Right cardiac atrium (tissue), 5 donors: ENCODE measurements around the gene RNF225. TPM values are rescaled to one million over a fixed set of nuclear protein-coding genes. Genes with fewer than 3 reads are reported as not detected.
"Not testable (repeated sequence)": the region's sequence is repeated elsewhere in the genome, so short reads cannot be mapped to it uniquely, and the experiment has no call there.

ENCODE experiments used
- ATAC-seq, 2 donors: fragments of 200-7000 bp; cut with Tn5 transposase; one replicate each; pipeline versions ENCODE4 v1.8.0 to v1.9.1; 2020; ENCODE audit warnings: moderate library complexity in 2 of 2, mild to moderate bottlenecking in 1 of 2
- DNase-seq, 3 donors: peaks; one replicate each; pipeline ENCODE4 v3.0.0-alpha.2; 2020
- H3K27ac ChIP-seq: one replicate; pipeline ENCODE4 v1.5.1; 2013; ENCODE audit warnings: mild to moderate bottlenecking, low read length, control low read depth, moderate library complexity
- H3K27me3 ChIP-seq: one replicate; pipeline ENCODE4 v1.6.1; 2013; ENCODE audit not compliant: control insufficient read depth, insufficient read depth
- H3K4me1 ChIP-seq: one replicate; pipeline ENCODE4 v1.6.1; 2013; ENCODE audit warnings: low read length; ENCODE audit not compliant: control insufficient read depth, insufficient read depth
- H3K4me3 ChIP-seq: one replicate; pipeline ENCODE4 v1.5.1; 2013; ENCODE audit warnings: low read length, control low read depth
- H3K9me3 ChIP-seq: one replicate; pipeline ENCODE4 v1.6.1; 2013; ENCODE audit warnings: low read length; ENCODE audit not compliant: control insufficient read depth
- WGBS: extraction: QIAGEN DNeasy Blood & Tissue Kit; methylation state at CpG from one replicate; pipeline ENCODE4 v1.1.7; 2013; 5-methylcytosine and 5-hydroxymethylcytosine counted together
- intact Hi-C, 4 donors: fragments of 100-400 bp; cut with DNase I; formaldehyde crosslinking; loops; one replicate each; pipeline versions ENCODE4 v1.11.0 to v1.14.0; 2022 to 2023
- microRNA-seq, 2 donors: library from miRNA; unstranded; fragments of <30 nt; microRNA quantifications; one replicate each; pipeline ENCODE4 v1.2.0, GENCODE V29; 2020 to 2021
- polyA plus RNA-seq: library from polyadenylated mRNA; stranded (reverse); fragments of 200-250 nt; gene quantifications from one replicate; pipeline ENCODE4 v1.2.3, GENCODE V29; 2013
- total RNA-seq, 4 donors: library from RNA; stranded (reverse); fragmentation: NEBNext Ultra II Directional; extraction: Animal tissue kit (Norgen Biotek cat#: 25700); gene quantifications; one replicate each; pipeline ENCODE4 v1.2.1, GENCODE V29; 2021
- donor health status: healthy with polysubstance abuse.
- donor health status: DM: no; HTN: yes; CAD: no.
- donor health status: DM: no; HTN: no; CAD: no.
- donor health status: DM: no; HTN: yes; CAD: no; lungs with severe emphysema.
- donor health status: DM: yes; HTN: yes; CAD: no.

Gene RNF225
- total and polyA plus RNA-seq, 5 donors = not detected

- H3K4me3 ChIP-seq = peak within 1 kb of the TSS; percentile 80
- 7% methylated on average over 59 of the region's 59 CpGs for WGBS
- no peaks in the 10 kb centered on the region for H3K27me3 ChIP-seq
- peaks cover 3% of the 10 kb centered on the region for H3K9me3 ChIP-seq
- peak; percentile 99 for ATAC-seq
- peak; percentile 98 for DNase-seq
- H3K4me1 ChIP-seq = peaks cover 6% of the 10 kb centered on the region
- intact Hi-C loops = no loop called here
- peak within 1 kb of the TSS; percentile 77 for H3K27ac ChIP-seq
Observed at GRCh38 chr19:58439576-58440554, 44.4 kb downstream of the RNF225 start, which contains the start of gene ZNF132. ZNF132 (minus strand) TSS chr19:58440153; CDS start chr19:58439821, 332 bp downstream.

- H3K4me1 ChIP-seq = peaks cover 6% of the 10 kb centered on the region
- WGBS = 12% methylated on average over 31 of the region's 31 CpGs
- no peaks in the 10 kb centered on the region for H3K27me3 ChIP-seq
- peak overlapping the region; percentile 77 for H3K27ac ChIP-seq
- peak overlapping the region; percentile 80 for H3K4me3 ChIP-seq
- intact Hi-C loops = no loop called here
- peak; percentile 5 to 21 for ATAC-seq
- DNase-seq = no peak
- no peaks in the 10 kb centered on the region for H3K9me3 ChIP-seq
Observed at GRCh38 chr19:58440556-58440955, 45.1 kb downstream of the RNF225 start.

GRCh38 chr19:58442986-58443385, 47.5 kb downstream of the RNF225 start:
- H3K4me1 ChIP-seq, H3K9me3 ChIP-seq, ATAC-seq, H3K27ac ChIP-seq, H3K27me3 ChIP-seq, DNase-seq, intact Hi-C loops, H3K4me3 ChIP-seq: not testable (repeated sequence)
- WGBS = 88% methylated on average over 7 of the region's 7 CpGs

Small RNA genes within 50 kb of the gene (microRNA-seq; reads per million reads assigned to microRNA genes)
- 0 reads per million in 2 donors for gene MIR4754

Other genes starting within 250 kb of the RNF225 start
- gene ZNF329, start 244.9 kb upstream of the RNF225 start, total RNA-seq = 10 to 100 TPM in 2 of 4 donors, 1 to 10 TPM in 2; 7.8 to 10.3 (median 9.6) TPM
- gene ZNF329, start 244.9 kb upstream of the RNF225 start, polyA plus RNA-seq = 4.8 TPM
- gene ZNF274, start 212.6 kb upstream of the RNF225 start, total RNA-seq = 10 to 100 TPM; 19.1 to 24.8 (median 22.4) TPM
- gene ZNF274, start 212.6 kb upstream of the RNF225 start, polyA plus RNA-seq = 14.4 TPM
- 10 to 100 TPM; 23.7 to 29.5 (median 26.1) TPM for gene ZNF544, start 166.7 kb upstream of the RNF225 start, total RNA-seq
- 29.1 TPM for gene ZNF544, start 166.7 kb upstream of the RNF225 start, polyA plus RNA-seq
- gene ZNF8, start 116.7 kb upstream of the RNF225 start, total RNA-seq = 1 to 10 TPM; 5.3 to 6.7 (median 6.0) TPM
- 3.1 TPM for gene ZNF8, start 116.7 kb upstream of the RNF225 start, polyA plus RNA-seq
- gene ERVK3-1, start 90.3 kb upstream of the RNF225 start, total RNA-seq = 10 to 100 TPM; 19.9 to 24.1 (median 21.1) TPM
- 27.7 TPM for gene ERVK3-1, start 90.3 kb upstream of the RNF225 start, polyA plus RNA-seq
- gene ZSCAN22, start 68.7 kb upstream of the RNF225 start, total RNA-seq = 1 to 10 TPM; 1.4 to 2.1 (median 1.9) TPM
- gene ZSCAN22, start 68.7 kb upstream of the RNF225 start, polyA plus RNA-seq = 0.79 TPM
- gene A1BG, start 42.2 kb upstream of the RNF225 start, total RNA-seq = 10 to 100 TPM; 21.0 to 36.0 (median 28.6) TPM
- gene A1BG, start 42.2 kb upstream of the RNF225 start, polyA plus RNA-seq = 32.6 TPM
- gene ZNF497, start 32.9 kb upstream of the RNF225 start, total RNA-seq = 1 to 10 TPM in 1 of 4 donors, under 1 TPM in 3; 0.33 to 1.1 (median 0.47) TPM
- 0.27 TPM for gene ZNF497, start 32.9 kb upstream of the RNF225 start, polyA plus RNA-seq
- under 1 TPM; 0.33 to 0.82 (median 0.55) TPM for gene ZNF837, start 14.6 kb upstream of the RNF225 start, total RNA-seq
- gene ZNF837, start 14.6 kb upstream of the RNF225 start, polyA plus RNA-seq = 0.52 TPM
- 100 to 1,000 TPM; 513 to 681 (median 600) TPM for gene RPS5, start 8.4 kb upstream of the RNF225 start, total RNA-seq
- 566 TPM for gene RPS5, start 8.4 kb upstream of the RNF225 start, polyA plus RNA-seq
- gene ZNF584, start 13.0 kb downstream of the RNF225 start, total RNA-seq = 10 to 100 TPM; 19.2 to 22.6 (median 20.2) TPM
- 13.6 TPM for gene ZNF584, start 13.0 kb downstream of the RNF225 start, polyA plus RNA-seq
- 1 to 10 TPM; 6.4 to 7.5 (median 6.8) TPM for gene ZNF132, start 44.5 kb downstream of the RNF225 start, total RNA-seq
- 2.4 TPM for gene ZNF132, start 44.5 kb downstream of the RNF225 start, polyA plus RNA-seq
- gene ZNF324B, start 56.0 kb downstream of the RNF225 start, total RNA-seq = 1 to 10 TPM; 2.7 to 4.8 (median 3.7) TPM
- 1.9 TPM for gene ZNF324B, start 56.0 kb downstream of the RNF225 start, polyA plus RNA-seq
- 1 to 10 TPM; 5.2 to 7.4 (median 6.9) TPM for gene ZNF324, start 71.4 kb downstream of the RNF225 start, total RNA-seq
- 3.3 TPM for gene ZNF324, start 71.4 kb downstream of the RNF225 start, polyA plus RNA-seq
- 1 to 10 TPM; 4.8 to 7.6 (median 5.7) TPM for gene ZNF446, start 80.7 kb downstream of the RNF225 start, total RNA-seq
- 6.4 TPM for gene ZNF446, start 80.7 kb downstream of the RNF225 start, polyA plus RNA-seq
- gene SLC27A5, start 116.3 kb downstream of the RNF225 start, total RNA-seq = 1 to 10 TPM; 5.3 to 8.1 (median 7.5) TPM
- gene SLC27A5, start 116.3 kb downstream of the RNF225 start, polyA plus RNA-seq = 7.6 TPM
- gene ZBTB45, start 124.2 kb downstream of the RNF225 start, total RNA-seq = 10 to 100 TPM in 3 of 4 donors, 1 to 10 TPM in 1; 9.9 to 13.1 (median 11.1) TPM
- 7.0 TPM for gene ZBTB45, start 124.2 kb downstream of the RNF225 start, polyA plus RNA-seq
- gene TRIM28, start 148.4 kb downstream of the RNF225 start, total RNA-seq = 100 to 1,000 TPM; 139 to 161 (median 148) TPM
- gene TRIM28, start 148.4 kb downstream of the RNF225 start, polyA plus RNA-seq = 98.7 TPM
- 100 to 1,000 TPM; 106 to 116 (median 114) TPM for gene CHMP2A, start 159.4 kb downstream of the RNF225 start, total RNA-seq
- 196 TPM for gene CHMP2A, start 159.4 kb downstream of the RNF225 start, polyA plus RNA-seq
- gene UBE2M, start 163.0 kb downstream of the RNF225 start, total RNA-seq = 100 to 1,000 TPM; 117 to 137 (median 123) TPM
- 92.7 TPM for gene UBE2M, start 163.0 kb downstream of the RNF225 start, polyA plus RNA-seq
- 10 to 100 TPM; 10.1 to 15.6 (median 12.8) TPM for gene MZF1, start 177.7 kb downstream of the RNF225 start, total RNA-seq
- gene MZF1, start 177.7 kb downstream of the RNF225 start, polyA plus RNA-seq = 12.0 TPM